Fibroblast of lung (primary cell): ENCODE measurements around the gene UQCRFS1. TPM values are rescaled to one million over a fixed set of nuclear protein-coding genes. Genes with fewer than 3 reads are reported as not detected.

ENCODE experiments used
- DNase-seq, 2 donors: peaks; one replicate each; pipeline versions ENCODE4 v3.0.0 to v3.0.0-alpha.2; 2010; ENCODE audit warnings: low read depth in 2 of 2
- H2AFZ ChIP-seq: 2 replicates; pipeline ENCODE4 v1.5.1; 2012; ENCODE audit warnings: low read length, control low read depth, inconsistent platforms
- H3K27ac ChIP-seq: 2 replicates; pipeline ENCODE4 v1.5.1; 2011; ENCODE audit warnings: low read length, control low read depth; ENCODE audit not compliant: insufficient read depth
- H3K27me3 ChIP-seq: 2 replicates; pipeline ENCODE4 v1.5.1; 2011; ENCODE audit warnings: mild to moderate bottlenecking, low read length; ENCODE audit not compliant: control insufficient read depth, insufficient read depth
- H3K36me3 ChIP-seq: 2 replicates; pipeline ENCODE4 v1.5.1; 2011; ENCODE audit warnings: low read length; ENCODE audit not compliant: control insufficient read depth, insufficient read depth
- H3K4me1 ChIP-seq: 2 replicates; pipeline ENCODE4 v1.5.1; 2011; ENCODE audit warnings: low read length; ENCODE audit not compliant: control insufficient read depth, insufficient read depth; ENCODE audit errors: extremely low read depth
- H3K4me2 ChIP-seq: 2 replicates; pipeline ENCODE4 v1.5.1; 2011; ENCODE audit warnings: low read length, control low read depth; ENCODE audit not compliant: insufficient read depth; ENCODE audit errors: extremely low read depth
- H3K4me3 ChIP-seq, 4 experiments: fragments of 200-600 bp in 1 of 4; sonication (generic) in 1 of 4; replicated peaks in 1 of 4; 2 replicates each; pipeline ENCODE4 v1.5.1; 2011 to 2016; ENCODE audit warnings: low read length in 4 of 4, low read depth in 3 of 4, mild to moderate bottlenecking in 3 of 4, control low read depth in 2 of 4, inconsistent platforms in 1 of 4, mixed read lengths in 1 of 4; ENCODE audit not compliant: insufficient read depth in 1 of 4; ENCODE audit errors: control extremely low read depth in 1 of 4
- H3K79me2 ChIP-seq: 2 replicates; pipeline ENCODE4 v1.5.1; 2012; ENCODE audit warnings: mild to moderate bottlenecking, low read length, inconsistent platforms; ENCODE audit not compliant: control insufficient read depth, insufficient read depth
- H3K9ac ChIP-seq: 2 replicates; pipeline ENCODE4 v1.5.1; 2011; ENCODE audit warnings: mild to moderate bottlenecking, low read length, control low read depth; ENCODE audit not compliant: insufficient read depth
- H3K9me3 ChIP-seq: 2 replicates; pipeline ENCODE4 v1.5.1; 2012; ENCODE audit warnings: low read depth, low read length; ENCODE audit not compliant: control insufficient read depth, insufficient read depth
- H4K20me1 ChIP-seq: 2 replicates; pipeline ENCODE4 v1.5.1; 2011; ENCODE audit warnings: low read length; ENCODE audit not compliant: control insufficient read depth, insufficient read depth; ENCODE audit errors: extremely low read depth
- EZH2 ChIP-seq: IDR thresholded peaks from 2 replicates; pipeline ENCODE4 v1.5.1; 2012; ENCODE audit warnings: low read length, control low read depth, mild to moderate bottlenecking; ENCODE audit errors: missing control alignments
- polyA plus RNA-seq, 2 donors: library from polyadenylated mRNA; depleted of rRNA in 1 of 2; stranded (reverse) in 1 of 2; unstranded in 1 of 2; fragments of >200 nt; gene quantifications; 2 replicates each; pipeline ENCODE4 v1.2.1, GENCODE V29; 2011 to 2012; ENCODE audit warnings: missing spikeins in 1 of 2
- total RNA-seq: library from RNA; depleted of rRNA; stranded (reverse); fragments of >200 nt; gene quantifications from 2 replicates; pipeline ENCODE4 v1.2.1, GENCODE V29; 2014
- TF ChIP-seq, protein P1 (sequence below), 2 donors: IDR thresholded peaks in 1 of 2; conservative IDR thresholded peaks in 1 of 2; 1 replicate in 1 of 2; 2 replicates in 1 of 2; pipeline ENCODE4 v1.5.1; 2011 to 2012; ENCODE audit warnings: low read length in 2 of 2, control low read depth in 1 of 2, inconsistent platforms in 1 of 2, low read depth in 1 of 2, mild to moderate bottlenecking in 1 of 2

Gene UQCRFS1
- total and polyA plus RNA-seq, 2 donors (not counting 1 experiment from before 2014, with no cell fraction given) = 34.0 to 42.7 TPM

DNA sequence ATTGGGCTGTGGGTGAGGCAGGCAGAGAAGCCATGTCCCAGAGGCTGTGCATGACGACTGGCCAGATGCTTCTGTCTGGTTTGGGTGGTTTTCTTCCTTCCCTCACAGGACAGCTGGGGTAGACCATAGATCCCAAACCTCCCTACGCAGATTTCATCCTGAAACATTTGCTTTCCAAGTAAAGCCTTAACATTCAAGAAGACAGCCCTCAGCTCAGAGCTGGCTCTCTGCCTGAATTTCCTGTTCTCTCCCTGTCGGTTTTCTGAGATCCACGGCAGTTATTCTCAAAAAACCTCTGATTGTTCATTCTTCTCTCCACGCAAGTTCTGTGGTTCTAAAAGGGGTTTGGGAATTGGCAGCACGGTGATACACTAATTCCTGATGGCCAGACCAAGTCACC, 25.3 kb downstream of the UQCRFS1 start:
- no peak overlapping the region for H2AFZ ChIP-seq
- no peak for DNase-seq
- TF ChIP-seq EZH2 = no peak
- TF ChIP-seq, protein P1, sequence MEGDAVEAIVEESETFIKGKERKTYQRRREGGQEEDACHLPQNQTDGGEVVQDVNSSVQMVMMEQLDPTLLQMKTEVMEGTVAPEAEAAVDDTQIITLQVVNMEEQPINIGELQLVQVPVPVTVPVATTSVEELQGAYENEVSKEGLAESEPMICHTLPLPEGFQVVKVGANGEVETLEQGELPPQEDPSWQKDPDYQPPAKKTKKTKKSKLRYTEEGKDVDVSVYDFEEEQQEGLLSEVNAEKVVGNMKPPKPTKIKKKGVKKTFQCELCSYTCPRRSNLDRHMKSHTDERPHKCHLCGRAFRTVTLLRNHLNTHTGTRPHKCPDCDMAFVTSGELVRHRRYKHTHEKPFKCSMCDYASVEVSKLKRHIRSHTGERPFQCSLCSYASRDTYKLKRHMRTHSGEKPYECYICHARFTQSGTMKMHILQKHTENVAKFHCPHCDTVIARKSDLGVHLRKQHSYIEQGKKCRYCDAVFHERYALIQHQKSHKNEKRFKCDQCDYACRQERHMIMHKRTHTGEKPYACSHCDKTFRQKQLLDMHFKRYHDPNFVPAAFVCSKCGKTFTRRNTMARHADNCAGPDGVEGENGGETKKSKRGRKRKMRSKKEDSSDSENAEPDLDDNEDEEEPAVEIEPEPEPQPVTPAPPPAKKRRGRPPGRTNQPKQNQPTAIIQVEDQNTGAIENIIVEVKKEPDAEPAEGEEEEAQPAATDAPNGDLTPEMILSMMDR (conservative IDR thresholded peaks at IDR 0.05 in 1 of 2, IDR thresholded peaks at IDR 0.05 in 1 of 2; ENCODE audit: low read depth in 1 of 2, low read length in 2 of 2) = no peak

GRCh38 chr19:29185427-29185826, 27.5 kb downstream of the UQCRFS1 start:
- no peak for DNase-seq
- Histone ChIP-seq H2AFZ (no peak overlapping the region), H3K27me3 (no peaks in the 10 kb centered on the region), H3K4me3 (no peak overlapping the region), H3K27ac (no peak overlapping the region), H3K79me2 (no peaks in the 10 kb centered on the region), H3K36me3 (no peaks in the 10 kb centered on the region), H3K4me1 (no peaks in the 10 kb centered on the region), H3K9me3 (no peaks in the 10 kb centered on the region), H4K20me1 (no peaks in the 10 kb centered on the region), H3K4me2 (no peak overlapping the region), H3K9ac (no peak overlapping the region)
- TF ChIP-seq EZH2 = no peak
- TF ChIP-seq, protein P1 (conservative IDR thresholded peaks at IDR 0.05 in 1 of 2, IDR thresholded peaks at IDR 0.05 in 1 of 2; ENCODE audit: low read depth in 1 of 2, low read length in 2 of 2) = no peak

More for the DNA sequence above, 25.3 kb downstream of the UQCRFS1 start:
- no peak overlapping the region for H3K4me2 ChIP-seq
- H3K4me1 ChIP-seq = no peaks in the 10 kb centered on the region
- no peaks in the 10 kb centered on the region for H3K27me3 ChIP-seq
- H3K4me3 ChIP-seq = no peak overlapping the region
- H3K79me2 ChIP-seq = no peaks in the 10 kb centered on the region
- no peak overlapping the region for H3K9ac ChIP-seq
- H3K27ac ChIP-seq = no peak overlapping the region
- H3K9me3 ChIP-seq = no peaks in the 10 kb centered on the region
- no peaks in the 10 kb centered on the region for H4K20me1 ChIP-seq
- H3K36me3 ChIP-seq = no peaks in the 10 kb centered on the region

DNA sequence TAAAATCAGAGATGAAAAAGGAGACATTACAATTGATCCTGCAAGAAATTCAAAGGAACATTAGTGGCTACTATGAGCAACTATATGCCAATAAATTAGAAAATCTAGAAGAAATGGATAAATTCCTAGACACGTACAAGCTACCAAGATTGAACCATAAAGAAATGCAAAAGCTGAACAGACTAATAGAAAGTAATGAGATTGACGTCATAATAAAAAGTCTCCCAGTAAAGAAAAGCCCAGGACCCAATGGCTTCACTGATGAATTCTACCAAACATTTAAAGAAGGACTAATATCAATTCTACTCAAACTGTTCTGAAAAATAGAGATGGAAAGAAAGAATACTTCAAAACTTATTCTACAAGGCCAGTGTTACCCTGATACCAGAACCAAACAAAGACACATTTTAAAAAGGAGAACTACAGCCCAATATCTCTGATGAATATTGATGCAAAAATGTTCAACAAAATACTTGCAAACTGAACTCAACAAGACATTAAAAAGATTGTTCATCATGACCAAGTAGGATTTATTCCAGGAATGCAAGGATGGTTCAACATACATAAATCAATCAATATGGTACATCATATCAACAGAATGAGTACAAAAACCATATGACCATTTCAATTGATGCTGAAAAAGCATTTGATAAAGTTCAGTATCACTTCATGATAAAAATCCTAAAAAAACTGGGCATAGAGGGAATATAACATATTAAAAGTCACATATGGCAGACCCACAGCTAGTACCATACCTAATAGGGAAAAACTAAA, 35.8 kb downstream of the UQCRFS1 start:
- Histone ChIP-seq H4K20me1 (no peaks in the 10 kb centered on the region), H3K36me3 (no peaks in the 10 kb centered on the region), H3K27ac (no peak overlapping the region), H3K9me3 (no peaks in the 10 kb centered on the region), H3K9ac (no peak overlapping the region), H3K4me2 (no peak overlapping the region), H3K4me3 (no peak overlapping the region), H3K79me2 (no peaks in the 10 kb centered on the region), H2AFZ (no peak overlapping the region), H3K27me3 (no peaks in the 10 kb centered on the region), H3K4me1 (no peaks in the 10 kb centered on the region)
- DNase-seq = no peak
- TF ChIP-seq EZH2 = no peak
- TF ChIP-seq, protein P1 (conservative IDR thresholded peaks at IDR 0.05 in 1 of 2, IDR thresholded peaks at IDR 0.05 in 1 of 2; ENCODE audit: low read depth in 1 of 2, low read length in 2 of 2) = no peak
